Stimulated activated CD4-positive, alpha-beta T cell treated with anti-CD3 and anti-CD28 coated beads, Interleukin-1b, Interleukin-23, amount 100 ng/mL, for 24 hours (primary cell): ENCODE measurements around the gene EVA1A.

Experiments used
- DNase-seq, 4 experiments: peaks; one replicate each; pipeline ENCODE4 v3.0.0-alpha.2; 2020; ENCODE audit warnings: low read depth in 4 of 4, low spot score in 1 of 4

EVA1A gene

DNA sequence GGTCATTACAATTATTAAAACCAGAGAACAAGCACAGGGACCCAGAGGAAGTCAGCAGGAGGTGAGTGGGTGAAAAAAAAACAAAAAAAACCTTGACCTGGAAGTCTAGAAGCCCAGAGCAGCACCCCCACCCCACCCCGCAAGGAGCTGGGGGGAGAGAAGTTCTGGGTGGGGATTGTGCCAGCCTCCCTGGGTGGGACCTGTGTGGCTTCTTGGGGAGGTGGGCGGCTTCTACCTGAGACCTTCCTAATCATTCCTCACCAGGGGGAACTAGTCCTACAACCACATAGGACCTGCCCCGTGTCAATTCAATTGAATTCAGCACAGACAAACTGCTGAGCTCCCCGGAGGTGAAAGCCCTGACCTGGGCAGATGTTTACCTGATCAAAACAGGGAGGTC is 17.3 kb downstream of the EVA1A start:
- DNase-seq = no peak

DNA sequence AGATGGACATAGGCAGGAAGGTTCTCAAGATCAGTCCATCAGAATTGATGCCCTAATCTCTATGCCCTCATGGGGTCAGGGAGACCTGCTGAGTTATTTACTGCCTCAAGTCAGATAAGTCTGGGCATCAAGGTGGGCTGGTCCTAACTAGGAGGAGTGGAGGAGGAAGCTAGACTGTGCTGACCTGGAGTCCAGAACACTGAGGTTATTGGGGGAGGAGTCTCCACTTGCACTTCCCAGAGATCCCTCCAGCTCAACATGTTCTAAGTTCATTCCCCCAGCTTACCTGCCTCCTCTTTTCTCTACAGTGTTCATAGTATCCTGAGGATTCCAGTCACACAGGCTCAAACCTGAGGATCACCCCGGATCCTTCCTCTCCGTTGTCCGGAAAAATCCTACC is 19.3 kb downstream of the EVA1A start:
- no peak for DNase-seq

DNA sequence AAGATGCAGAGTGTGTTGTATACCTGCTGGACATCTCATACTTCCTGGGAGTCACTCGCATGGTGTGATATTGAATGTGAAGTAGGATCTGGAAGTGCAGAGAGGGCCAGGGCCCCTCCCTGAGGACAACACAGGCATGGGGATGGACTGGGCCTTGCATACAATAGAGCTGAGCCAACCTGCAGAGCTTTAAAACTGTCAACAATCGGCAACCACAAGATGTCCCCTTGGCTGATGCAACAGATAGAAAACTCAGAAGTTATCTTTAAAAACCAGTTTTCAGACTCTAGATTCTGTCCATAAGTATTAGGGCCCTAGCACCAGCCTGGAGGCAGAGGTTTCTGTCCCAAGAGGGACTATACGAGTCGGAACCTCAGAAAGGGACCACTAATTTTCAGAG is 19.7 kb downstream of the EVA1A start:
- DNase-seq = no peak

DNA sequence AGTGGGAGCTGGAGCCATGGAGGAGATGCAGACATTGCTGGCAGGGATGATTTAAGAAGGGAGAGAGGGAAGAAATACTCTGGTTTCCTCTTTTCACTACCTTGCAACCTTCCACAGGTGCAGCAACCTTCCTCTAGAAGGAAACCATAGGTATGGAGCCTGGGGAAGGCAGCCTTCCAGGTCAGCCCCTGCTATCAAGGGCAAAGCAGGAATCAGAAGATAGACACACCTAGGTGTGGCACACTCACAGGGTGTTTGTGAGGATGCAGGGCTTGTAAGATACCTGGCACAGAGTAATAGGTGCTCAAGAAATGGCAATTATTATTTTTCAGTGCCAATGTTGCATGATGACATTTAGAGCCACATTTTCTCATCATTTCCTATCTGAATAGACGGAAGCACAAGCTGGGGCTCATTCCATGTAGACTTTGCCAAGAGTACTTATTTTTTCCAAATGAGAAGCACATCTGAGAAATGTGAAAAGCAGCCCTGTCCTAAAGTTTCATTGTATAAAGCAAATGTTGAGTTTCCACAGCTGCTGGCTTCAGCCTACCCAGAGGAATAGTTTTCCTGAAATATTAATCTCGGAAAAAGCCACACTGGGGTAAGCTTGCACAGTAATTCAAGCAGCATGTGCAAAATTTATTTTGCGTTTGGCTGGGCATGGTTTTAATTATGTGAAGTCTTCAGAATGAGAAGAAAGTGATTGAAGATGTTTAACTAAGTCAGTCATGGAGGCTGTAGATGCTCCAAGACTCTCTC is 20.6 kb downstream of the EVA1A start:
- DNase-seq = no peak

DNA sequence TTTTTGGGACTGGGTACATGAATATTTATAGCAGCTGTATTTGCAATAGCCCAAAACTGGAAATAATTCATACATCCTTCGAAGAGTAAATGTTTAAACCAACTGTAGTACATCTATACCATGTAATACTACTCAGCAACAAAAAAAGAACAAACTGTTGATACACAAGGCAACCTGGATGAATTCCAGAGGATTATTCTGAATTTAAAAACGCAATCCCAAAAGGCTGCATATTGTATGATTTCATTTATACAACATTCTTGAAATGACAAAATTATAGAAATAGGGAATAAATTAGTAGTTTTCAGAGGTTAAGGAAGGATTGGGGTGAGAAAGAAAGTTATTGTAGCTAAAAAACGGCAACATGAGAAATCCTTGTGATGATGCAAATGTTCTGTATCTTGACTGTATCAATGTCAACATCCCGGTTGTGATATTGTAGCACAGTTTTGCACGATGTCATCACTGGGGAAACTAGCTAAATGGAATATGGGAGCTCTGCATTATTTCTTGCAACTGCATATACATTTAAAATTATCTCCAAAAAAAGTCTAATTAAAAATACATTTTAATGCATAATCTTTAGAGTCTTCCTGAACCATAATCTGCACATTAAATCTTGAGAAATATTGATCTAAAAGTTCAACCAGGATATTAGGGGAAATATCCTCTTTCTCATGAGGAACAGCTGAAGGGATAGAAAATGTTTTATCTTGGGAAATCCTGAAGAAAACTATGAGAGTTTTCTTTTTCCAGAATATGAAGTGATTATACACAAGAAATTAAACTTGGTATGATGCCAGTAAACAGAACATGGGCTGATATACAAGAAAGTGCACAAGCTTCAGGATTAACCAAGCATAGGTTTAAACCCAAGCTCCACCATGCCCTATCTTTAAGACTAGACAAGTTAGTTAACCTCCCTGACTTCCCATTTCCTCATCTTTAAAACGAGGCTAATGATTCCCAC is 21.9 kb downstream of the EVA1A start:
- DNase-seq = no peak

DNA sequence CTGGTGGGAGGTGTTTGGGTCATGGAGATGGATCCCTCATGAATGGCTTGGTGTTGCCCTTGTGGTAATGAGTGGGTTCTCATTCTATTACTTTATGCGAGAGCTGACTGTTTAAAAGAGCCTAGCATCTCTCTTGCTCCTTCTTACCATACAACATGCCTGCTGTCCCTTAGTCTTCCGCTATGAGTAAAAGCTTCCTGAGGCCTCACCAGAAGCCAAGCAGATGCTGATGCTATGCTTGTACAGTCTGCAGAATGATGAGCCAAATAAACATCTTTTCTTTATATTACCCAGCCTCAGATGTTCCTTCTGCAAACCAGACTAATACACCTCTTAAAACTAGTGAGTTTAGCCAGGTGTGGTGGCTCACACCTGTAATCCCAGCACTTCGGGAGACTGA is 23.1 kb downstream of the EVA1A start:
- DNase-seq = no peak

DNA sequence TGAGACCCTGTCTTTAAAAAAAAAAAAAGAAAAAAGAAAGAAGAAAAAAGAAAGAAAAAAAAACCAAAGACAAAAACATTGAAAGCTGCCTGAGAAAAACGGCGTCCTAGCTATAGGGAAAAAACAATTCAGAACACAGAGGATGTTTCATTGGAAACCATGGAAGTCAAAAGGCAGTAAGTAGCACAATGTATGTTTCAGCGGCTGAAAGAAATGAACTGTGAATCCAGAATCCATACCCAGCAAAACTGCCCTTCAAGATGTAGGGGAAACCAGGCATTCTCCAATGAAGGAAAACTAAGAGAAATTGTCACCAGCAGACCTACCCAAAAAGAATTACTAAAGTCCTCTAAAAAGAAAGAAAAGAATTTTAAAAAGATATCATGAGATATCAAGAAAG is 27.6 kb downstream of the EVA1A start:
- DNase-seq = no peak

DNA sequence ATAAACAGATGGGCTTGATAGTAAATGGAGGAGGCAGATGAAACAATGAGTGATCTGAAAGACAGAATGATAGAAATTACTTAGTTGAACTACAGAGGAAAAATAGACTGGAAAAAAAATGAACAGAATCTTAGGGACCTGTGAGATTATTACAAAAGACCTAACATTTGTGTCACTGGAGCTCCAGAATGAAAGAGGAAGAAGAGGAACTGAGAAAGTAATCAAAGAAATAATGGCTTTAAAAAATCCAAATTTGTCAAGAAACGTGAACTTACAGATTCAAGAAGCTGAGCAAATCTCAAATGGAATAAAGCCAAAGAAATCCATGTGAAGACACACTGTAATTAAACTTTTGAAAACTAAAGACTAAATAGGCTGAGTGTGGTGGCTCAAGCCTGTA is 28.3 kb downstream of the EVA1A start:
- no peak for DNase-seq

DNA sequence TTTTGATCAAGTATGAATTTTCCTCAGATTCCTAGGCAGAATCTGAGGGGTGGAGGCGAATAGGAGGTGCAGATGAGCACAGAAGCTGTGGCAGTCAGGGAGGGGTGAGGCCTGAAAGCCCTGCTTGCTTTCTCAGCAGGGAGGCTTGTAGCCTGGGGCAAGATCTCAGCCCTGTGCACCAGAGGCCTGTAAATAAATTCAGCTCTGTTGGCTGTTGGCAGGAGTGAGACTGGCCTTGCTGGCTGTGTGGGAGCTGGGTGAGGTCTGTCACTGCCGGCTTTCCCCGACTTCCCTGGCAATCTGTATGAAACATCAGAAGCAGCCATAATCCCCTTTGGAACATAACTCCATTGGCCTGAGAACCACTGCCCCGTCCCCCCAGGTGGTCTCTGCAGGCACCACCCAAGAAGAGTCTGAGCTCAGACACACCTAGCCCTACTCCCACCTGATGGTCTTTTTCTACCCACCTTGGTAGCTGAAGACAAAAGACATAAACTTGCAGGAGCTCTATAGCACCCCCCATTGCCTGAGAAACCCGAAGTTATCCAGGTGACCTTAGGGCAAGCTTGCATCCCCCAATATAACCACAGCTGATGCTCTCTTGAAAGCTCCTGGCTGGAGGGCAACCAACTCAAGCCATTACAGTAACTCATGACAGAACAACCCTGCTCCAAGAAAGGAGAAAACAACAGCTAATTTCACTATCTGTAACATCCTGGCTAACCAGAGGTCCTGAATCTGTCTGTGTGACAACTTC is 32.3 kb downstream of the EVA1A start:
- DNase-seq = no peak

DNA sequence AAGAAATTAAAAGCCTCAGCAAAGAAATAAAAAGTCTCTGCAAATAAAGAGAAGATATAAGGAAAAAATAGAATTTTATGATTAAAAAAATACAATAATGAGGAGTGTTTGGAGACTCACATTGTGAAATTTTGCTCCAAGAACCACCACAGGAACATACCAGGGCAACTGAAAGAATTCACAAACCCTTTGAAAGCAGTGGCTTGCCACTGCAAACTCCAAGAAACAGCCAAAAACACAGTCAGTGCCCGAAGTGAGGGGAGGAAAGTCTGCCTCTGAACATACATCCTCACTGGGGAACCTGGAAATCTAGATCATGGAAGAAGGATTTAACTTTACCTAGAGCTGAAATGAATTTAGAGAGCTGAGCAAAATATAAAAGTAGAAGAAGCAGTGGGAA is 33.1 kb downstream of the EVA1A start:
- no peak for DNase-seq

DNA sequence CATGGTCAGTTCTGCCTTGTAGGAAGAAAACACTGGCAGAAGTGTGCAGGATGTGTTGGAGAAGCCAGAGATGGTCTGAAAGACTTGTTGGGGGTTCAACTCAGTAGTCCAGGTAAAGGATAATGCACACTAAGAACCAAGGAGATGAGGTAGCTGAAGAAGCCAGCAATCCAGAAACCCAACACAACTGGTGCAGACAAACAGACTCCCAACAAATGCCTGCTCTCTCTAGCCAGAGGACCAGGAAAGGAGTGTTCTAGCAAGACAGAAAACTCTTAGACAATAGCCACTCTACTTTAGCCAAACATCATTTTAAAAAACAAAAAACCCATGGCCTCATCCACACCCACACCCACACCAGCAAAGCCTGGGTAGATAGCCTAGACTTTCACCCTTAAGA is 33.9 kb downstream of the EVA1A start:
- DNase-seq = no peak

DNA sequence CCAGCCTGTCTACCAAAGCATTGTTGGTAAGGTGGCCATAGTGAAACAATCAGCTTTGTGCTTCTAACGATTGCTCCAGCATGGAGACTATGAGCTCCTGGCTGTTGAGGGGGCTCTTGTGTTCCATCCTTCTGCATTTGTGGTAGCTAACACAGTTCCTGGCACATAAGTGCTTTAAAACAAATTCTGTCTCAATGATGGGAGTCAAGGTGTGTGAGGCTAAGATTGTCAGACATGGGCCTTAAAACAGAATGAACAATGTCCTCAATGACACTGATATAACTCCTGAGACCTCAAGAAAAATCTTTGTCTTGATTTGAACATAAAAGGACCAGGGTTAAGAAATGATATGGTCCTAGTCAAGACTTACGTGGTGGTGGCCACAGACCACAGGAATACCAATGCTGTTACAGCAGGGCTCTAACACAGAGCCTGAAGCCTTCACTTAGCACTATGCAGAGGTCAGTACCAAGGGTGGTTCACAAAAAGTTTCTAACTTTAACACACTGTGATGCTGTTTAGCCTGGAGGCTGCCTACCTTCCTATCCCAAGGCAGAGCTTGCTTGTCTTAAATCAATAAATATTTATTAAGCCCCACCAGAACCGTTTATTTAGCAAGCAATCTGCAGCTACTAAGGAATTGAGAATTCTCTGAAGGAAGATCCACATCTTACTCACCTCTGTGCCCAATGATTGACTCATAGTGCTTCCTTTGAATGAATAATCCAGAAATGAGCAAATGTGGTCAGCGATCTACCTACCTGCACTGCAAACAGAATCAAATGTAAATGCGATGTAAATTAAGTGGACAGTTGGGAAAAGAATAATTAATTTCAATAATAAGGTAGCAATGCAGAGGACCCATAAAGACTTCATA is 35.1 kb downstream of the EVA1A start:
- DNase-seq = no peak

DNA sequence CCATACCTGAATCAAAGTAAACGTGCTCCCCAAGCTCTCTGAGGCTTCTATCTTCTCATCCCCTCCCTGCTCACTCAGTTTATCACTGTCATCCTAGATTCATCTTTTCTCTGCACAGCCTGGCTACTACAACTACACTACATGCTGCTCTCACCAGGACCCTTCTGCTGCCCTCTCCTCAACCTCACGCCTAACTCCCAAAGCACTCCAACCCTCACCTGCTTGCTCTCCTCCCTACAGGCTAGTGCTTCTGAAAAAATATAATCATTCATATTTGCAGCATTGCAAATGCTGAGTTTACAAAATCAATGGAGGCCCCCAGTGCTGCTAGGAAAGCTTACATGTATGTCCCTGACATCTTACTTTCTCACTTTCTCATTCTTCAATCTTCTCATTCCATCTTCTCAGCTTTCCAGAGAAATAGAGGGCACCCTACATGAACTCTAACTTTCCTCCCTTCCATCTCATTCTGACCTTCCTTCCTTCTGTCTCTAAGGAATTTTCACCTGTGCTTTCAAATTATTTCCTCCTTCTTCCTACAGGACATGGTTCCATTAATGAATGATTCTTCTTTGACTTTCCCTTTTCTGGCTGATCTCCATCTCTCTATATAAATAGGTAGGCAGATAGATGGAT is 36.3 kb downstream of the EVA1A start:
- no peak for DNase-seq

DNA sequence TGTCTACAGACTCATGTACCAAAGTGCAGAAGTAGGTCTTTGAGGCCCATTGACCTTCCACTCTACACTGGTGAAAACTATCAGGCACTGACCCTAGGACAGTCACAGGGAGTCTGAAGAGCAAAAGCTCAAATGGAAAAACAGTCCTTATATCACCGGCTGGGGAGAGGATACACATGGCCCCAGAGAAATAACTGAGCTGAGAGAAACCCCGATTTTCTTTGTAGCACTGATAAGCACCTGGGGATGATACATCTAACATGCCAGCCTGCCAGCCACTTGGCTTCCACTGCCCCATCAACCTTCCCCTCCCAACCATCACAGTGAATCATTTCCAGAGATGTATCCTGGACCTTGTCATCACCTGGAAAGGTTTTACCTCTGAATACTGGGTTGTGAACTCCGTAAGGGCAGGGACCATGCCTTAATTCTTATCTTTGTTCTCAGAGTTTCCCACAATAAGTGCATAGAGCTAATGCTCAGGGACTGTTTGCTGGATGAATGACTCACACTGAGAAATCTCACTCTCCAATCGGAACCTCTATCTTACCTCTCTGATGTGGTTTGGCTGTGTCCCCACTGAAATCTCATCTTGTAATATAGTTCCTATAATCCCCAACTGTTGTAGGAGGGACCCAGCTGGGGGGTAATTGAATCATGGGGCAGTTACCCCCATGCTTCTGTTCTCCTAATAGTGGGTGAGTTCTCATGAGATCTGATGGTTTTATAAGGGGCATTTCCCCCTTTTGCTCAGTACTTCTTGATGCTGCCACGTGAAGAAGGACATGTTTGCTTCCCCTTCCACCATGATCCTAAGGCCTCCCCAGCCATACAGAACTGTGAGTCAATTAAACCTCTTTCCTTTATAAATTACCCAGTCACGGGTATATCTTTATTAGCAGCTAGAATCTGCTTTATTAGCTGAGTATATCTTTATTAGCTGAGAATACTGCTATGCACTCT is 37.1 kb downstream of the EVA1A start:
- no peak for DNase-seq

DNA sequence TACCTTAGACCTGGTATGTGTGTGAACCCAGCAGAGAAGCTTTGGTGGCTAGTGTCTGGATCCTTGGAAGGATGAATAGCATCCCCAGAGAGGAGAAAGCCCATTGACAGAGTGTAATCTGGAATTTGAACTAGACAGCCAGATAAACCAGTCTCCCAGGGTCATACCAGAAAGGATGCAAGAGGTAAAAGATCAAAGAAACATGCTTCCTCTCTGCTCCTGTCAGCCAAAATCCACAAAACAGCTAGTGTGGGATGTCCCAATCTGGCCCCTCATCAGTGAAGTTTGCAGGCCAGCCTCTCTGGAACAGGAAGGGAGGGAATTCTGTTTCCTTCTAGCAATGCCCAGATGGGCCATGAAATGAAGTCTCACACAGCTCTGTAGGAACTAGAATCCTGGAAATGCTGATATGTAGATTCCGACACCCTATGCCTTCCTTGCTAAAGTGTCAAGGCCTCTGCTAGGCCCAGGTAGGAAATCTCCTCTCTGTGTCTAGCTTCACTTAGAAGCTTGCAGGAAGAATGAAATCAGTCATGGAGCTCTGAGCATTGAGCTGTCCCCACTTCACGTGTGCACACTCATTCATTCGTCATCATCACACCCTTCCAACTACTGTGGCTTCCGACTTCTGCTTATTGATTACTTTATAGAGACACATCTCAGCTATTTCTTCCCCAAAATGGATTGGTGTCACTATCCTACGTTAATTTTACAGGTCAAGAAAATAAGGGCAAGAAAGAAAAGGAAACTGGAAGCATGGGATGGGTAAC is 38.0 kb downstream of the EVA1A start:
- no peak for DNase-seq

DNA sequence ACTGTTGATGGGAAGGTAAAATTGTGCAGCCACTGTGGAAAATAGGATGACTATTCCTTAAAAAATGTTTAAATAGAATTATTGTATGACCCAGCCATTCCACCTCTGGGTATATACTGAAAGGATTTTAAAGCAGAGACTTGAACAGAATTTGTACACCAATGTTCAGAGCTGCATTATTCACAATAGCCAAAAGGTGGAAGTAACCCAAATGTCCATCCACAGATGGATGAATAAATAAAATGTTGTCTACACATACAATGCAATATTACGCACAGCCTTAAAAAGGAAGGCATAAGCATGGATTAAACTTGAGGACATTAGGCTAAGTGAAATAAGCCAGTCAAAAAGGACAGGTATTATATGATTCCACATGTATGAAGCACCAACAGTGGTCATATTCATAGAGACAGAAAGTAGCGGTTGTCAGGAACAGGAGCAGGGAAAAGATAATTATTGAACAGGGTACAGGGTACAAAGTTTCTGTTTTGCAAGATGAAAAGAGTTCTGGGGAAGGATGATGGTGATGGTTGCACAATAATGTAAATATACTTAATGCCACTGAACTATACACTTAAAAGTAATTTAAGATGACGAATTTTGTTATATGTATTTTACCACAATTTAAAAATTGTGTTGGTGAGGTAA is 39.4 kb downstream of the EVA1A start:
- no peak for DNase-seq

DNA sequence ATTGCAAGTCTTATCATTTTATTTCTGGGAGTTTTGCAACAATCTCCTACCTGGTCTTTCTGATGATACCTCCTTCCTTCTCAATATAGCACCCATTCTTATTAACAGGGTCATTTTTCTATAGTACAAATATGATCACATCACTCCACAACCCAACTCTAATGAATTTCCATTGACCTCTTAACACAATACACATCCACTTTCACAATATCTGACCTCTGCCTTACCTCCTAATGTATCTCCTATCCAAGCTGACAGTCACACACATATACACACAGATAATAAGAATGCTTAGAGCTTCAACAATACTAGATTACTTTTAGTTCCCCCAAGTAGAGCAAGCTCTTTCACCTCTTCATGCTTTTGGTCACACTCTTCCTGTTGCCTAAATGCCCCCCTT is 40.9 kb downstream of the EVA1A start:
- no peak for DNase-seq
